GM12892 (cell line): ENCODE data around the gene NGEF.

ENCODE experiments used
- POLR2A ChIP-seq: IDR thresholded peaks from 2 replicates; pipeline ENCODE4 v1.6.1; 2011; ENCODE audit warnings: low read depth, low read length, control low read depth
- TAF1 ChIP-seq: IDR thresholded peaks from 2 replicates; pipeline ENCODE4 v1.6.1; 2011; ENCODE audit warnings: low read depth, mild to moderate bottlenecking, control low read depth, low read length, borderline replicate concordance

- TF ChIP-seq POLR2A = no peak
- TF ChIP-seq TAF1 = no peak
Observed at GRCh38 chr2:232886176-232886575, 126.9 kb downstream of the NGEF start.
